NCI-H2171 (cell line): ENCODE data around the gene DDX25.
A peak's percentile ranks its signal among the peaks of the same experiment; 100 is the strongest.
"Not testable (repeated sequence)": the region's sequence is repeated elsewhere in the genome, so short reads cannot be mapped to it uniquely, and the experiment has no call there.

Experiments used
- DNase-seq: peaks from one replicate; lab custom pipeline; 2025; lab: John Stamatoyannopoulos, UW

Gene DDX25

GRCh38 chr11:125904678-125905077, 370 bp downstream of the DDX25 start:
- DNase-seq, result no peak

GRCh38 chr11:125910226-125910849, 6.0 kb downstream of the DDX25 start:
- DNase-seq, result no peak

- not testable (repeated sequence) for DNase-seq
Observed at GRCh38 chr11:125914601-125915000, 10.3 kb downstream of the DDX25 start.

DNA sequence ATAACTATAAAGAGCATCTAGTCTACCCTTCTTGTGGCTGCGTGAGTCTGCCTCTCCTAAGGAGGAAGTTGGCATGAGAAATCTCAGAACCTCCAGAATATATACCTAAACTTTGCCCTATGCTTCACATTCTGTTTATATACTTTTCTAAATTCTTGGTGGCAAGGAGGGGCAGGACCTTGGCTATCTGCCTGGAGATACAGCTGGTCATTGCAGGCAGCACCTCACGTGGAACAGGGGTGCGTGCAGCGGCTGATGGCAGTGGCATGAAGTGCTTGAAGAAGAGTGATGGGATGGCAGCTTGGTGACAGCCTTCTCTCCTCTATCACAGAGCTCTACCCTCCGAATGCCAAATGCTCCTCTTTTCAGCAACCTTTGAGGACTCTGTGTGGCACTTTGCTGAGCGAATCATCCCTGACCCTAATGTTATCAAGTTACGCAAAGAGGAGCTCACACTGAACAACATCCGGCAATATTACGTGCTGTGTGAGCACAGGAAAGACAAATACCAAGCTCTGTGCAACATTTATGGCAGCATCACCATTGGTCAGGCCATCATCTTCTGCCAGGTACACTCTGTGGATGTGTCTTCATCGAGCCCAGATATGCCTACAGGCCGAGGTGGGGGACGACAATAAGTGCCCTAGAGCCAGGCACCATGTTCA, 12.5 kb downstream of the DDX25 start:
- DNase-seq, result no peak

DNA sequence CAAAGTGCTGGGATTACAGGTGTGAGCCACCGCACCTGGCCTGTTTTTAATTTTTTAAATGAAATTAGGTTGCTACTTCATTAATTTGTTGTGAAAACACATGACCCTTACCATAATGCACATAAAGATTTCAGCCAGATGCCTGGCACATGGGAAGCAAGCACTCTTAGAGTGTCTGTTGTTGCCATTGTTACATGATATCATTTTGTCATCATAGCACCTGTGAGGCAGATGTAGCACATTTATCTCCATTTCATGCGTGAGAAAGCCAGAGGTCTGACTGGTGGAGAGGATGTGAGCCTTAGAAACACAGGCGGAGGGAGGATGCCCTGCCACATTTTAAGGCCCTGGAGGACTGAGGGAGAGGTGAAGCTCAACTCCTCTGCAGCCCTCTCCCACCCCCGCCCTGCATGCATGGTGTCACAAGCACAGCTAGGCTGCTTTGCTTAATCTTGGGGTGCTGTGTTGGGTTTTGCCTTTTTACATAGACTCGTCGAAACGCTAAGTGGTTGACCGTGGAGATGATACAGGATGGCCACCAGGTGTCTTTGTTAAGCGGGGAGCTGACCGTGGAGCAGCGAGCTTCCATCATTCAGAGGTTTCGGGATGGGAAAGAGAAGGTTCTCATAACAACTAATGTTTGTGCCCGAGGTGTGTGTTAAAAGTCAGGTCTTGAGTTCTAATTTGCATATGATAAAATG, 14.0 kb downstream of the DDX25 start:
- DNase-seq, result no peak

- DNase-seq, result no peak
Observed at GRCh38 chr11:125921042-125921441, 16.7 kb downstream of the DDX25 start.

DNA sequence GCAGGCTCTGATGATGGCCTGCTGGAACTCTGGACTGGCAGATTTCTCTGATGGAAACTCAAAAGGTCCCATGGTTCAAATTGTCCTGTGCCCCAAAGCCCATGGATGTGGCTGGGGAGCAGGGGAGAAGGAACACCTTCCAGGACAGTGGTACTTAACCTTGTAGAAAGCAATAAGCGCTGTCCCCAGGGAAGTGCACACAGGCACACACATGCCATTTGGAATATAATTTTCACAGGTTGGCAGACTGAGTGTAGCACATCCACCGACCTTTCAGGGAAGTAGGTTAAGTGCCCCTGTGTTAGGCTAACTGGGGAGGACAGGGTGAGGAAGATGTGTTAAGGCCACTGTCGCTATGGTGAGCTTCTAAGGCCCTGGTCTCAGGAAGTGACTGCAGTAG, 17.8 kb downstream of the DDX25 start:
- no peak for DNase-seq

DNA sequence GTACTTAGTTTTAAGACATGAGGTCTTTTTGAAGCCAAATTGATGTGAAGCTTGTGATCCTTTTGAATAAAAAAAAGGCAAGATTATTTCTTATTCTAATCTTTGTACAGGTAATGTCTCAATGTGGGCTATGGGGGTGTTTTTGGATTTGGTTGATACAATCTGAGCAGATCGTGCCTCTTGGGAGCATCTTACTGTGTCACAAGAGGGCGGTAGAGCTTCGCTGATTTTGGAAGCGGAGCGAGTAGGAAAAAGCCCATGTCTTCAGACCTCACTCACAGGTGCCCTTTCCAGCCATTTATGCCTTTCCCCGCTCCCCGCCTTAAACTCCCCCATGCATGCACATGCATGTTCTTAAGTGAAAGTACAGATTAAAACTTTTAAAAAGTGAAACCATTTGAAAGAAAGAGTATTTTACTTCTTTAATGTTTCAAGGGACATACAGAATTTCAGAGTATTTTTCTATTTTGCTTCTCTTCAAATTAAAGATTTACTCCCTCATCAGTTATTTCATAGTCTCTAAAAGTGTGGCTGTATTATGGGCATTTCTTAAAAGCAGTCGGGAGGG, 18.8 kb downstream of the DDX25 start:
- DNase-seq, result peak; percentile 11

DNA sequence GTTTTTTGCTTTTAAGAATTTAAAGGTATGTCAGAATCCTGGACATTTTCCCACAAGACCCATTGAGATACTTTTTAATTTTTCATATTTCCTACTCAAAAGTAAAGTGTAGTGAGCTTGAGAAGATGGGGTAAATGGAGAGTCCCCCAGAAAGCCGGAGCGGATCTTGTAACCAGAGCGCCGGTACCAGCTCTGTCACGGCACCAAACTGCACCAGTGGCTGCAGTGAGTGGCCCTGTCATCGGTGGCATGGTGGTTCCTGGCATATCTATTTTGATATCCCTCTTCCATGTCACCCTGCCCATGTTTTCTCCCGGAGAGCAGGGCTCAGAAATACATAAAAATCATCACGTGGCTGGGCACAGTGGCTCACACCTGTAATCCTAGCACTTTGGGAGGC, 19.3 kb downstream of the DDX25 start:
- no peak for DNase-seq

DNA sequence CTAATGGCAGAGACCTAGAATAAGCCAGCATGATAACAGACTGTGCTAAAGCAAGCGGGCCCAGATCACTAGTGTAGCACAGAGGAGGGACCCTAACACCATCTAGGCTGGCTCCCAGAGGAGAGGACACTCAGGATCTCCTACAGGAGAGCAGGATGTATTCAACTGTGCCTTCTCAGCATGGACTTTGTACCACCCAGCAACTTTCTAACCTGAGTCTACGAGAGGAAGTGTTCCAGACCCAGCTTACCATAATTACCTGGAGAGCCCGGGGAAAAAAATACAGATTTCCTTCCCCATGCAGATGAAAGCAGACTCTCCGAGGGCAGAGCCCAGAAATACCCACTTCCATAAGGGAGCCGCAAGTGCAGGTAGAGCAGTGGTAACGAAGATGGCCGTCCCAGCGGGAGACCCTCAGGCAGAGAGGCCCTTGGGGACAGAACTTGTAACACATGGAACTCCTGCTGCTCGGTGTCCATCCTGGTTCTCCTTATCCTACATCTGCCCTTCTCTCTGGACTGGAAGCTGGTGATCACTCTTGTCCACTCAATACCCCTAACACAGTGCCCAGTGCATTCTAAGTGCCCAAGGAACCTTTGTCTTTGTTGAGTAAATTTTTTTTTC, 20.2 kb downstream of the DDX25 start:
- DNase-seq, result no peak

DNA sequence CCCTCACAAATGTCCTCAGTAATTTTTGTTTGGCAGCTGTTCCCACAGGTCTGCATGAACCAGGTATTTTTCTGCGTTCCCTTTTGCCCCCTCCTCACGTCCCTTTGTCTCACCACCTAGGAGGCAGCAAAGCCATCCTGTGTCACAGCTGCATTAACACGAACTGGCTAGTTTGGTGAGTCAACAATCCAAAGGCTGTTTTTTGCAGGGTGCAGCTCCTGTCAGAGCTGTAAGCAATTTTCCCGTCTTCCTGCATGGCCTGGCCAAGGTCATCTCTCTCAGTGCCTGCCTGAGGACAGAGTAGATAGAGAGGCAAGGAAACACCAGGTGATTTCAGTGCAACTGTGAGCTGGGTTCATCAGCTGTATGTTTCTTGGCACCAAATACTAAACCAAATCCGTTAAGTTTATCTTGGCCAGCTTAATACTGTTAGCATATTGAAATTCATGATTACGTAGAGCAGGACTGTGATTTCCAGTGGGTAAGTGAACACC, 21.0 kb downstream of the DDX25 start:
- no peak for DNase-seq

- DNase-seq, result no peak
Observed at GRCh38 chr11:125925804-125926203, 21.5 kb downstream of the DDX25 start.

DNA sequence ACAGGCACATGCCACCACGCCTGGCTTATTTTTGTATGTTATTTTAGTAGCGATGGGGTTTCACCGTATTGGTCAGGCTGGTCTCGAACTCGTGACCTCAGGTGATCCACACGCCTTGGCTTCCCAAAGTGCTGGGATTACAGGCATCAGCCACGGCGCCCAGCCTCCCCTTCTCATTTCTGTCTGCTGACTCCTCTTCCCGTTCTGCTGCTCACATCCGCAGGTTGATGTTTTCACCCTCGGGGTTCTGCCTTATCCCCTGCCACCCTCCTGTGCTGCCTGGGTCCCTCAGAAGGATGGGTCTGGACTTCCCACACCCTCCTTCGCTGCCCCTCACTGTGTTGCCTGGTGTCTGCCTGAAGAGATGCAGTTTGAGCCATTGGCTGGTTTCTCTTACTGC, 22.4 kb downstream of the DDX25 start:
- DNase-seq, result no peak

- DNase-seq, result no peak
Observed at GRCh38 chr11:125929445-125930075, 25.3 kb downstream of the DDX25 start.

DNA sequence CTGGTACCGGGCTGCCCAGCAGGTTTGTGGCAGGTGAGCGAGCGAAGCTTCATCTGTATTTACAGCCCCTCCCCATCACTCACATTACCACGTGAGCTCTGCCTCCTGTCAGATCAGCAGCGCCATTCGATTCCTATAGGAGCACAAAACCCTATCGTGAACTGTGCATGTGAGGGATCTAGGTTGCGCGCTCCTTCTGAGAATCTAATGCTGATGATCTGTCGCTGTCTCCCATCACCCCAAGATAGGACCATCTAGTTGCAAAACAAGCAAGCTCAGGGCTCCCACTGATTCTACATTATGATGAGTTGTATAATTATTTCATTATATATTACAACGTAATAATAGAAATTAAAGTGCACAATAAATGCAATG, 25.8 kb downstream of the DDX25 start:
- DNase-seq, result no peak

DNA sequence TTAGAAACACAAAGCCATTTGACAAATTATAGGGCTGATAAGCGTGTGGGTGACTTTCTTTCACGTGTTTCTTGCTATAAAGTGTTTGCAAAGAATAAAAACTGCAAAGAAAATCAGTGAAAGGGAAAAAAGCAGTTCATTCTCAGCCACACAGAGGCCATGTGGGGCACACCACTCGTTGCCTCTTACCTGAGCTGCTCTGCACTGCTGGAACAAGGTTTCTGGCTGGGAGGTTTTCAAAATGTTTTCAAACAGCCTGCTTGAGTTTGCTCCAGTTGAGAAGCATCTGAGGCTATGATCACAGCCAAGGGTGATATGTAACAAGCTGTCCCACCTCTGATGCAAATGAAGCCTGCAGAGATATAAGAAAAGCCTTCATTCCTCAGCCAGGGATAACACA, 26.8 kb downstream of the DDX25 start:
- no peak for DNase-seq

DNA sequence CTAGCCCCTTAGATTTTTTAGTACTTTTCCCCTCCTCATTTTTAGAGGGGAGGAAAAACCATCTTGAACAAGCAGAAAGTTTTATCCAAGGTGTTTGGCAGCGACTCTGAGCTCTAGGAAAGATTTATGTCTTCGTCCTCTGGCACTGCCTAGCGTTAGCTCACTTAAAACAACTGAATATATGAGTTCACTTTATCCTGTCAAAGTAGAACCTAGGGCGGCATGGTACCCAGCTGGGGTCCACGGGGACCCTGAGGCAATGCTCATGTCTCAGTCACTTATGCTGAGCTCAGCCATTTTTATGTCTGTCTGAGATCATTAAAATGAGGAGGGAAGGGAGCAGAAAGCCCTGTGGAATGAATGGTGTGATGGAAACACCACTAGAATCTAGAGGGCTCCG, 27.4 kb downstream of the DDX25 start:
- DNase-seq, result no peak

GRCh38 chr11:125932301-125932700, 28.0 kb downstream of the DDX25 start:
- DNase-seq, result no peak

DNA sequence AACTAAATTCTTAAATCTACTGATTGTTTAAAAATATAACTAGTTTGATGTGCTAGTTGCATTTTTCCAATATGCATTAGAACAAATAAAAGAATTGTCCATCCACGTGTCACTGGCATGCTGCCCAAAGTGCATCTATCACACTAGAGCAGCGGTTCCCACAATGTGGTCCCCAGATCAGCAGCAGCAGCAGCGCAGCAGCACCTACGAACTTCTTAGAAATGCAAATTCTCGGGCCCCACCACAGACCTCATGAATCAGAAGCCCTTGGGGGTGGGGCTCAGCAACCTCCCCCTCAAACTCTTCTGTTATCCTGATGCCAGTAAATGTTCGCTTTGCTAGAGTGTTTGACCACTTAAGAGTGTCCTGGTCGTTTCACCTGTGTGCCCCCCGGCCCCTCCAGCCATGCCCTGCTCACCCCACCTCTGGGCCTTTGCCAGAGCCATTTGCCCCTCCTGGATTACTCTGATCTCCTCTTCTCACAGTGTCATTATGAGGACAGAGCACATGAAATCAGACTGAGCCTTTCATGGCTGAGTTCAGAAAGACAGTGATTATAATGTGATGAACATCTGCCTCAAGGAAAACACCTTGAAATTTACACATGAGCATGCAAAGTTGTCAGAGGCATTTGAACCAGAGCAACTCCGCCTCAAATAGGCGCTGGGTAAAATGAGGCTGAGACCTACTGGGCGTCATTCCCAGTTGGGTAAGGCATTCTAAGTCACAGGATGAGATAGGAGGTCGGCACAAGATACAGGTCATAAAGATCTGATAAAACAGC, 28.9 kb downstream of the DDX25 start:
- no peak for DNase-seq

- DNase-seq, result no peak
Observed at GRCh38 chr11:125934473-125934872, 30.2 kb downstream of the DDX25 start.

- no peak for DNase-seq
Observed at GRCh38 chr11:125935056-125935455, 30.7 kb downstream of the DDX25 start.
